NOMO-1 treated with dmso at 0.1 percent for 144 hours (cell line): Measurements from ENCODE around the gene ZFAND2B.
A peak's percentile ranks its signal among the peaks of the same experiment; 100 is the strongest.

Experiments
- DNase-seq: peaks from one replicate; lab custom pipeline; 2025; ENCODE audit not compliant: unreplicated experiment; lab: John Stamatoyannopoulos, UW

ZFAND2B gene

DNA sequence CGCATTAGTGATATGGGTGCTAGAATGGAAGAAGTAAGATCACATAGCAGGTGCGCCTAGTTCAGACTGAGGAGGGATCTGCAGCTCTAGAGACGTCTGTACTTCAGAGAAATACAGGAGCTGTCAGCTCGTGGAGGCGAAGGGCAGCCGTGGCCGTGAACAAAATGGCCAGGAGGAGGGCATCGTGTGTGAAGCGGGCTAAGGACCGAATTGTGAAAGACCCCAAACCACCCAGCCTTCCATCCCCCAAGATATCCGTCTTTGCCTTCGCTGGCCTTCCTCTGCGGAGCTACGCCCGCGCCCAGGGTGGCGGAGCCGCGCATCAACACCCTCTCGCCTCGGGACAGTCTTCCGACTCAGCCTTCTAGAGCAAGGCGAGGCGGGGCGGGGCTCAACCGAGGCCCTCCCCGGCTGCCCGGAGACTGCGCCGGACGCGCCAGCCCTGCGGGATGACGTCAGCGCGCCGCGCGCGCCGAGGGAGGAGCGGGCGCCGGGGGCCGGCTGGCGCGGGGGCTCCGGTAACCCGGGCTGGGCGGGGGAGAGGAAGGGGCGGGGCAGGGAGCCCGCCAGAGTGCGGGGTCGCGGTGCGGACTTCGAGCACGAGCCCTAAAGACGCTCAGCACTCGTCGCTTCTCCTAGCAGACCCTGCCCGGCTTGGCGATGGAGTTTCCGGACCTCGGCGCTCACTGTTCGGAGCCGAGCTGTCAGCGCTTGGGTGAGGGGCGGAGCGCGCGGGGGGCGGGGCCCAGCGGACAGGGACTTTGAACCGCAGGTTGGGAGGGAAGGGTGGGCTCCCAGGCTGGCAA is at the start of gene ZFAND2B:
Gene ZFAND2B (plus strand): TSS at position 455 of the 806 bp plus-strand sequence. CDS start 206 bp downstream, at position 661.
- DNase-seq: peak; percentile 91

DNA sequence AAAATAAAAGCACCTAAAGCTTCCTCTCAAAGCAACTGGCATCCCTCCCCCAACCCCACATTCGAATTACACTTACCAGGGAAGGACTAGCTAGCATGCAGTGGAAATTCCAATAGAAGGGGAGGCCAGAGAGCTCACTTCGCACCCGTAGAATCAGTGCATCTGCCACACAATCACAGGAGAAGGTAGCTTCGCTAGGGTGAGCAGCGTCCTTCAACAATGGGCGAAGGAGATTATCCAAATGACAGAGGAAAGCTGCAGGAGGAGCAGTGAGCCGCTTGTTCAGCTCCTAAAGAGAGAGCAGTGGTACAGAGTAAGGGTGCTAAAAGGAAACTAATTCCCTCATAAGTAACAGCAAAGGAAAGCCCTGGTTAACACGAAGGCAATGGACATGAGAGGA is 49.2 kb upstream of the ZFAND2B start:
- no peak for DNase-seq

- no peak for DNase-seq
Observed at GRCh38 chr2:219158025-219158424, 48.6 kb upstream of the ZFAND2B start.

DNA sequence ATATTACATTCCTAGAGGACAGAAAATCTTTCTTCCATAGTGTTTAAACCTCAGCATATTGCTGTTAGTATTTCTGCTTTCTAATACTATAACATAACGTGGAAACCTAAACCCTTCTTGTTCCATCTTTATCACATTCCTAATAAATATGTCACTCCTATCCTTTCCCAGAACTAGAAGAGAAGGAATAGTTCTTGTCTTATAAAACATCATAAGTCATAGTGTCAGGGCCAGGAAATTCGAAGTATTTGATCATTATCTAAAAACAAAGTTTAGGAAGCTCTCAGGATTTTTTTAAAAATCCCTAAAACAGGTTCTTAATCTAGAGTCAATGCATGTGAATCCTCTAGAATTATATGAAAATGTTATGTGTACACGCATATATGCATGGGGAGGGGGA is 48.0 kb upstream of the ZFAND2B start:
- no peak for DNase-seq

- no peak for DNase-seq
Observed at GRCh38 chr2:219159771-219160185, 46.8 kb upstream of the ZFAND2B start.

DNA sequence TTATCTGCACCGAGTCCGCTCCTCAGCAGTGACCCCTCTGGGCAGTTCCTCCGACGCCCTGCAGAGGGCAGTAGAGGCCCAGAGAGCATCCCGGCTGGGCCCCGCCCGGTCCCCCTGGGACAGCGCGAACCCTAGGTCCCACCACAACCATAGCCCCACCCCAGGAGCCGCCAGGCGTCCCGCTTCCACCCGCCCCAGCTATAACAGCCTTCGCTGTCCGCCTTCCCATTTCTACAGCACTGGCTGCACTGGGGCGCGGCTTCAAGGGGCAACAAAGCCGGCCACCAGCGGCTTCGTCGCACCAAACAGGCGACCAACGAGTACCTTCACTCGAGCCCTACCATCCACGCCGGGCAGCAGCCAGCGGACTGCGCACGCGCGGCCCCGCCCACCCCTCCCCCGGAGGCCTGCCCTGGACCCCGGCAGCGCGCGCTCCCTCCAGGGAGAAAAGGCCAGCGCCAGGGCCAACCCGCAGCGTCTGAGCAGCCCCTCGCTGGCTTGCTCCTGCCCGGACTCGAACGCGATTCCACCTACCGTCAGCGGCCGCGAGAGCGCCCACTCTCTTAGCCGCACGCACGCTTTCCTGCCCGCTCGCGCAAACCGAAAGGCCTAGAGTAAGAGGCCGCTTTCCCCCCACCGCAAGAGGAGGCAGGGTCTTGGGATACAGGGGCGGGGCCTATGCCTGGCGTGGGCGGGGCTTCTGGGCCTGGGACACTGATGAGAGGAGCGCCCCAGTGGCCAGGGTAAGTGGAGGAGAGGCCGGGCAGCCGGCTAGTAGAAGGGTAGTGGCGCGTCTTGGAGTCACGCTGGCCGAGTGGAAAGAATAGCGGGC is 46.2 kb upstream of the ZFAND2B start, which contains the start of gene NHEJ1:
Gene NHEJ1 (minus strand): TSS at position 630 of the 832 bp plus-strand sequence. CDS start 2,453 bp downstream, outside the sequence.
- DNase-seq: peak; percentile 87

- DNase-seq: no peak
Observed at GRCh38 chr2:219161097-219161496, 45.5 kb upstream of the ZFAND2B start.

DNA sequence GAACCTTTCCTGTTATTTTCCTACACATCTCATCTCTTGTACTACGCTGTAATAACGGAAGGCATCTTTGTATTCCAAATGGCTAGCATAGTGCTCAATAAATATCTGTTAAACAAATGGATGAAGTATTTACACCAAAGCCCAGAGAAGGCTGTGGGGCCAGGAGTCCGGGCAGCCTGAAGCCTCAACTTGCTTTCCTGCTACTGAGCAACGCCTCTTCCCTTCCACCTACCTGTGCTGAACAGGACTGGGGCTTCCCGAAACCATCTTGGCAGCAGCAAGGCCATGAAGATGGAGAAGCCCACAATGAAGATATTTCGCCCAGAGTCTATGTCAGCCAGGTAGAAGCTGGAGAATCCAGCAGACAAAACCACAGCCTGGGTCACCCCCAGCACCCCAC is 43.4 kb upstream of the ZFAND2B start:
- DNase-seq: no peak

DNA sequence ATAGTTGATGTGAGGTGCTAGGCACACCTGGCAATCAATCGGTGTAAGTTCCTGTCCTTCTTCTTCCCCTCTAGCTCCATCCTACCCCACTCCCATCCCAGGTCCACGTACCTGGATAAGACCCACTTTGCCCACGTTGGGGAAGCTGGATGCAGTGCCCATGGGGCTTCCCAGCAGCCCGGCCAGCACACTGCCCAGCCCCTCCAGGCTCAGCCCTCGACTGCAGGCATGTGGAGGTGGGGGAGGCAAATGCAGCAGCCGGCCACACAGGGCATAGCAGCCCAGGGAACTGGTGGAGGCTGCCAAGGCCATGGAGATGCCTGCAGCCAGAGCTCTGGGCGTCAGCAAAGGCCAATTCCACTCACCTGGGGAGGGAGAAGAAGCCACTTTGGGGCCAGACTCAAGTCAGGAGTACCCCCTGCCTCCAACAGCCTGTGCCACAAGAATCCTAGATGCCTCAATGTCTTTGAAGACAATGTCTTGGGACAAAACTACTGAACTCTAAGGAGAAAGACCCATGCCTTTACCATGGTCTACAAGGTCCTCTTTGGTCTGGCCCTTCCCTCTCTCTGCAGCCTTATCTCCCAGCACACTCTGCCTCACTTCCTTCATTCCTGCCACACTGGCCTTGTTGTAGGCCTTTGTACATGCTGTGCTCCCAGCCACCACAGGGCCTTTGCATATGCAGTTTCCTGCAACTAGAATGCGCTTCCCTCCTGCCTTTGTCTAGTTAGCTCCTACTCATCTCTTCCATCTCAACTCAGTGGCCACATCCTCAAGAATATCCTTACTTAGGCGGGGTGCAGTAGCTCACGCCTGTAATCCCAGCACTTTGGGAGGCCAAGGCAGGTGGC is 41.3 kb upstream of the ZFAND2B start:
- DNase-seq: no peak

- no peak for DNase-seq
Observed at GRCh38 chr2:219167997-219168396, 38.6 kb upstream of the ZFAND2B start.

DNA sequence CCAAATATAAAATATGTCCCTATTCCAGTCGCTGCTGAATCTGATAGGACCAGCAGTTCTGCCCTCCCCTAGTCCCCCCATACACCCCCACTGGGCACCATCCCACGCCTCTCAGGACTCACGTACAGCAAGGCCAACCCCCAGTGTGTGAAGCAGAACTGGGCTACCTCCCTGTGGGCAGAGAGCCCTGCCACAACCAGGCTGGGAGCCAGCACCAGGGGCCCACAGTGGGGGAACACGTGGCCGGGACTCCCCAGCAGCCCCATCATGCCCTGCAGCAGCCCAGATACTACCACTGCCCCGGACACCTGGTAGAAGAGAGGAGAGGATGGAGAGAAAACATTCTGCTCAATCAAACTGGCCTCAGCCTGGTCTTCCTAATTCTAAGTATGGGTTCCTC is 38.1 kb upstream of the ZFAND2B start:
- DNase-seq: no peak

DNA sequence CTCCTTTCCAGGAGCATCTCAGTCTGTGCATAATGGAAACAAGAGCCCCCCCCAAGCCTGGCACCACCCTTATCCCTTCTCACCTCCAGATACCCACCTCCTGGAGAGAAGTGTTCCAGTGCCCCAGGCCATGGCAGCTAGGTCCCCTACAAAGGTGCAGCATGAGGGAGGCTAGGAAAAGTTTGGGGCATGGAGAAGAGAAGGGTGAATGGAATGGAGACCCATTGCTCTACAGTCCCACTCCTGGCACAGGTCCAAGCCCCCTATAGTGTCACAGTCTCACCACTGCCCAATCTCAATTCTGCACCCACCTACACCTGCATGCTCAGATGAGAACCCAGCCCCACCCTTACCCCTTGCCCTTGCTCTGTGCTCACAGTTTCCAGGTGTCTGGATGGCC is 37.6 kb upstream of the ZFAND2B start:
- DNase-seq: no peak

DNA sequence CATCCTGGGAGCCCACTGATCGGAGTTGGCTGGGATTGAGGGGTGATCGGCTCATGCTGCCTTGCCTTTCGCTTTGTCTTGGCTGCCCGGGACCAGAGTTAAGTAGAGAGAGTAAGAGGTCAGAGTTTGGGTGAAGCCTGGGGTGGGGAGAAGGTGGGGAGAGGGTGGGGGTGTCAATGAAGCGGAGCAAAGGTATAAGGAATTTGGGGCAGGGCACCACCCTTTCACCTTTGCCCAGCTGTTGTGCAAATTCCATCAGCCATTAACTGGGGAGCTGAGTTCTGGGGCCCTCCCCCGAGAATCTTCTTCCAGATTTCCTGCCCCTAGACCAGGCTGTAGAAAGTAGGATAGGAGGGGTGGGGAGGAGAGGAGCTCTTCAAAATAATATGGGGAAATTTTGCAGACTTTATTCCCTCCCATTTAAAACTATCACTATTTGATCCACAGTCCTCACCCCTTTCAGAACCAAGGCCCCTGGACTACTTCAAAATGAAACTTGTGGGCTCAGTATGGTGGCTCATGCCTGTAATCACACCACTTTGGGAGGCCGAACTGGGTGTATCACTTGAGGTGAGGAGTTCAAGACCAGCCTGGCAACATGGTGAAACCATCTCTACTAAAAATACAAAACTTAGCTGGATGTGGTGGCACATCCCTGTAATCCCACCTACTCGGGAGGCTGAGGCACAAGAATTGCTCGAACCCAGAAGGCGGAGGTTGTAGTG is 36.5 kb upstream of the ZFAND2B start, which contains the start of gene SLC23A3:
Gene SLC23A3 (minus strand): TSS at position 100 of the 725 bp plus-strand sequence. CDS start 45 bp downstream, at position 55.
- no peak for DNase-seq

DNA sequence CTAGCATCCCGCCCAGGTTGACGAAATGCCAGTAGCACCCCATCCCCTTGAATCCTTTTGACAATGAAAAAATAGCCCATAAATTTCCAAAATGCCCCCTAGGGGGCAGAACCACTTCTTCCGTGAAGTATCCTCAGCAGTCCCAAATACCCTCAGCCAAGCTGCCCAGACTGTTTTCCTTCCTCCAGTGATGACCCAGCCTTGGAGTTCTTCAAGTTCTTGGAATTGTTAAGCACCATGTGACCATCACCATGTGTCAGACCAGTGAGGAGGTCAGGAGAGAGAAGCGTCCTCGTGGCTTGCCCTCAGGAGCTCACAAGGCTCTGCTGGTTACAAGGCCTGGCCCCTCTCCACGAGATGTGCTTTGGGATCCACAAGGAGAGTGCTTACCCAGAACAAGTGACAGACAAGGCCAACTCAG is 35.3 kb upstream of the ZFAND2B start:
- DNase-seq: no peak

GRCh38 chr2:219172231-219173154 is 34.1 kb upstream of the ZFAND2B start:
- no peak for DNase-seq

DNA sequence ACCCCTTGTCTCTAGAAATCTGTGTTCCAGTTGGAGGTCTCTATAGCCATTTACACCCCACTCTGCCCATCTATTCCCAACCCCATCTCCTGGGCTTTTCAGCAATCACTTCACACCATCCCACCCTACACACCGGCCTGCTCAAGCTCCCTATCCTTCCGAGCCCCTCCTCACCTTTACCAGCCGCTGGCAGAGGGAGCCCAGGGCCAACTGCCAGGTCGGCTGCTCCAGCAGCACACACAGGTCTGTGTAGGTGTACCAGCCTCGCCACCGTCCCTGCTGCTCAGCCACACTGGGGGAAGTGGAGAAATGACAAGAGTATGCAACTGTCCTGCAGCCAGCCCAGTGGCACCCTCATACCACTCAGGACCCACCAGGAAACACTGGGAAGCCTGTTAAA is 33.4 kb upstream of the ZFAND2B start:
- DNase-seq: no peak

- no peak for DNase-seq
Observed at GRCh38 chr2:219174146-219174545, 32.4 kb upstream of the ZFAND2B start.

DNA sequence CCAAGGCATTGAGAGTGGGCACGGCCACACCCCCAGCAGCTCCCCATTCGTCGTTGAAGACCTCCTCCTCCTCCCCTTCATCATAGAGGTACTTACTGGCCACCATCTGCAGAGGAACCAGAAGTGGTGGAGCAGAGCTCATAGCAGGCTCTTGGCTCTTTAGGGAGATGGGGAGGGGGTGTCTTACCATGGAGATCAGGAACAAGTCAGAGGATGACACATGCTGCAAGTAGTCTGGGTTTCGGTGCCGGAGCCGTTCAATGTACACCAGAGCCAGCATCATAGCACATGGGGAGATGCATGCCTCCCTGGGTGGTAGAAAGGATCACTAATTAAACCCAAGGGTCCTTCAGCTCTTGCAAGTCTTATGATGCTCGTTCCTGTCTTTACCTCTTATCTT is 31.8 kb upstream of the ZFAND2B start:
- DNase-seq: no peak

GRCh38 chr2:219175486-219175885 is 31.1 kb upstream of the ZFAND2B start:
- no peak for DNase-seq
